ENCODE results near the gene MBP. TPM values are rescaled to one million over a fixed set of nuclear protein-coding genes. Genes with fewer than 3 reads are reported as not detected.
"Not testable (repeated sequence)": the region's sequence is repeated elsewhere in the genome, so short reads cannot be mapped to it uniquely, and the experiment has no call there.

The MBP gene
- total RNA-seq, 4 donors from 2014 or later = 23.2 to 34.7 (median 28.2) TPM

GRCh38 chr18:77021075-77021474 lies 111.5 kb downstream of the MBP start:
- no peaks in the 10 kb centered on the region for H3K27me3 ChIP-seq
- peaks cover 0 to 30% of the 10 kb centered on the region in 2 donors for H3K36me3 ChIP-seq
- H3K4me1 ChIP-seq = no peaks in the 10 kb centered on the region
- WGBS, 2 donors (ENCODE audit: low coverage in 1 of 2) = 81 to 90% methylated on average over 5 to 7 of the region's 9 CpGs
- no peak for TF ChIP-seq POLR2A (IDR thresholded peaks at IDR 0.05)
- no peak for TF ChIP-seq POLR2AphosphoS5 (IDR thresholded peaks at IDR 0.05)
- no peaks in the 10 kb centered on the region for H3K9me3 ChIP-seq
- H3K4me3 ChIP-seq = no peak overlapping the region
- no peak for ATAC-seq
- H3K27ac ChIP-seq = no peak overlapping the region

- whole genome bisulfite sequencing, 2 donors (ENCODE audit: low coverage in 1 of 2) = 17 to 40% methylated on average over 1 of the region's 11 CpGs
Measured at GRCh38 chr18:77020561-77020960, 112.0 kb downstream of the MBP start.

GRCh38 chr18:77019641-77020040 lies 112.9 kb downstream of the MBP start:
- H3K4me1 ChIP-seq = peaks cover 0 to under 1% (median 0%) of the 10 kb centered on the region in 3 donors
- 95% methylated on average over 8 of the region's 9 CpGs; no CpG with 5 or more reads in 1 of the 2 donors for WGBS, 2 donors (ENCODE audit: low coverage in 1 of 2)
- peaks cover 0 to 23% of the 10 kb centered on the region in 2 donors for H3K36me3 ChIP-seq
- TF ChIP-seq POLR2AphosphoS5 (IDR thresholded peaks at IDR 0.05) (no peak), CTCF (IDR thresholded peaks at IDR 0.05) (no peak), EP300 (IDR thresholded peaks at IDR 0.05) (no peak), POLR2A (IDR thresholded peaks at IDR 0.05) (no peak)
- no peak overlapping the region for H3K27ac ChIP-seq
- no peak overlapping the region for H3K4me3 ChIP-seq
- no peaks in the 10 kb centered on the region for H3K9me3 ChIP-seq
- ATAC-seq = no peak
- H3K27me3 ChIP-seq = no peaks in the 10 kb centered on the region

More at GRCh38 chr18:77020561-77020960, 112.0 kb downstream of the MBP start:
- H3K27ac ChIP-seq = no peak overlapping the region
- peaks cover 0 to 30% of the 10 kb centered on the region in 2 donors for H3K36me3 ChIP-seq
- H3K4me1 ChIP-seq = no peaks in the 10 kb centered on the region
- H3K27me3 ChIP-seq = no peaks in the 10 kb centered on the region
- no peak overlapping the region for H3K4me3 ChIP-seq
- TF ChIP-seq POLR2A (IDR thresholded peaks at IDR 0.05) (no peak), EP300 (IDR thresholded peaks at IDR 0.05) (no peak), POLR2AphosphoS5 (IDR thresholded peaks at IDR 0.05) (no peak), CTCF (IDR thresholded peaks at IDR 0.05) (no peak)
- no peak for ATAC-seq
- no peaks in the 10 kb centered on the region for H3K9me3 ChIP-seq

- ATAC-seq, H3K27me3 ChIP-seq, H3K27ac ChIP-seq, H3K9me3 ChIP-seq, H3K4me3 ChIP-seq: not testable (repeated sequence)
- peaks cover 0 to 11% (median 5%) of the 10 kb centered on the region in 3 donors for H3K4me1 ChIP-seq
- peaks cover 0 to 19% of the 10 kb centered on the region in 2 donors for H3K36me3 ChIP-seq
Measured at GRCh38 chr18:77018650-77019049, 113.9 kb downstream of the MBP start.

GRCh38 chr18:77017355-77017754 lies 115.2 kb downstream of the MBP start:
- H3K4me3 ChIP-seq = no peak overlapping the region
- no CpG with 5 or more reads among the region's 6 CpGs for WGBS, 2 donors (ENCODE audit: low coverage in 1 of 2)
- peaks cover 0 to 21% (median 5%) of the 10 kb centered on the region in 3 donors for H3K4me1 ChIP-seq
- ATAC-seq = no peak
- TF ChIP-seq CTCF (IDR thresholded peaks at IDR 0.05) (no peak), POLR2AphosphoS5 (IDR thresholded peaks at IDR 0.05) (no peak), EP300 (IDR thresholded peaks at IDR 0.05) (no peak), POLR2A (IDR thresholded peaks at IDR 0.05) (no peak)
- H3K27me3 ChIP-seq = no peaks in the 10 kb centered on the region
- H3K27ac ChIP-seq = no peak overlapping the region
- no peaks in the 10 kb centered on the region for H3K9me3 ChIP-seq
- peaks cover 0 to 19% of the 10 kb centered on the region in 2 donors for H3K36me3 ChIP-seq

- TF ChIP-seq POLR2A (IDR thresholded peaks at IDR 0.05) (no peak), POLR2AphosphoS5 (IDR thresholded peaks at IDR 0.05) (no peak), CTCF (IDR thresholded peaks at IDR 0.05) (no peak), EP300 (IDR thresholded peaks at IDR 0.05) (no peak)
- H3K36me3 ChIP-seq = peaks cover 0 to 19% of the 10 kb centered on the region in 2 donors
- H3K4me1 ChIP-seq = peaks cover 0 to 21% (median 5%) of the 10 kb centered on the region in 3 donors
- no peaks in the 10 kb centered on the region for H3K27me3 ChIP-seq
- H3K4me3 ChIP-seq = no peak overlapping the region
- no peaks in the 10 kb centered on the region for H3K9me3 ChIP-seq
- ATAC-seq = no peak
- no peak overlapping the region for H3K27ac ChIP-seq
- 93 to 95% methylated on average over 3 of the region's 16 CpGs for WGBS, 2 donors (ENCODE audit: low coverage in 1 of 2)
Measured at GRCh38 chr18:77016936-77017335, 115.6 kb downstream of the MBP start.
